K562 (cell line): Measurements from ENCODE around the gene NPR2. TPM values are rescaled to one million over a fixed set of nuclear protein-coding genes. Genes with fewer than 3 reads are reported as not detected.

Experiments used
- BCLAF1 ChIP-seq, 2 experiments: fragments of 450-650 bp in 1 of 2; IDR thresholded peaks; 2 replicates each; pipeline ENCODE4 v1.6.1; 2011 to 2017; ENCODE audit warnings: low read depth in 2 of 2, antibody characterized with exemption in 1 of 2, borderline replicate concordance in 1 of 2, low read length in 1 of 2, mild to moderate bottlenecking in 1 of 2, mixed read lengths in 1 of 2; ENCODE audit not compliant: control insufficient read depth in 1 of 2
- CHD4 ChIP-seq: fragments of 200-600 bp; sonication (generic); IDR thresholded peaks from 3 replicates; pipeline ENCODE4 v1.6.1; 2012; ENCODE audit warnings: low read depth, mild to moderate bottlenecking, mixed read lengths, low read length, inconsistent platforms; ENCODE audit not compliant: insufficient read depth, insufficient replicate concordance, poor library complexity, severe bottlenecking
- CXXC5 ChIP-seq: fragments of 250-450 bp; sonication (Bioruptor Pico); IDR thresholded peaks from 2 replicates; pipeline ENCODE4 v1.8.0; 2022; ENCODE audit warnings: inconsistent platforms, mild to moderate bottlenecking, moderate library complexity
- ETS1 ChIP-seq: conservative IDR thresholded peaks from 2 replicates; pipeline ENCODE4 v1.6.1; 2011; ENCODE audit warnings: low read depth, mild to moderate bottlenecking, low read length; ENCODE audit not compliant: control insufficient read depth
- FOXJ2 ChIP-seq: fragments of 200-800 bp; sonication (Bioruptor generic); IDR thresholded peaks from 2 replicates; pipeline ENCODE4 v1.6.1; 2016; ENCODE audit warnings: missing genetic modification characterization, missing compliant biosample characterization
- GABPA ChIP-seq: fragments of 200-800 bp; sonication (Bioruptor generic); conservative IDR thresholded peaks from 2 replicates; pipeline ENCODE4 v1.6.1; 2016; ENCODE audit warnings: low read depth, missing genetic modification characterization, missing compliant biosample characterization
- MAFK ChIP-seq: IDR thresholded peaks from 2 replicates; pipeline ENCODE4 v1.6.1; 2011; ENCODE audit warnings: low read length, improper control_type of control experiment
- NRF1 ChIP-seq, 2 experiments: fragments of 450-650 bp; IDR thresholded peaks in 1 of 2; conservative IDR thresholded peaks in 1 of 2; 2 replicates each; pipeline ENCODE4 v1.6.1; 2014; ENCODE audit warnings: mild to moderate bottlenecking in 2 of 2
- POLR2G ChIP-seq: fragments of 200-400 bp; formaldehyde crosslinking; IDR thresholded peaks from 2 replicates; pipeline ENCODE4 v1.6.1; 2017; ENCODE audit warnings: low read depth, mild to moderate bottlenecking, antibody characterized with exemption, low read length, moderate library complexity
- SIX5 ChIP-seq, 2 experiments: IDR thresholded peaks; 2 replicates each; pipeline ENCODE4 v1.6.1; 2011; ENCODE audit warnings: low read length in 2 of 2, borderline replicate concordance in 1 of 2, low read depth in 1 of 2, mild to moderate bottlenecking in 1 of 2, moderate library complexity in 1 of 2; ENCODE audit not compliant: insufficient read depth in 1 of 2
- ZBTB40 ChIP-seq, 2 experiments: fragments of 450-650 bp in 1 of 2; sonication (generic) in 1 of 2; formaldehyde crosslinking in 1 of 2; IDR thresholded peaks; 2 replicates each; pipeline versions ENCODE4 v1.7.1 to v1.9.0; 2016 to 2022; ENCODE audit warnings: inconsistent platforms in 1 of 2, mild to moderate bottlenecking in 1 of 2, missing genetic modification reagents in 1 of 2
- ZNF263 ChIP-seq: sonication (generic); formaldehyde crosslinking; IDR thresholded peaks from 2 replicates; pipeline ENCODE4 v1.8.0; 2022; ENCODE audit warnings: mild to moderate bottlenecking, missing genetic modification reagents, borderline replicate concordance
- polyA plus RNA-seq, 8 experiments: library from polyadenylated mRNA; depleted of rRNA in 4 of 8; stranded (reverse) in 5 of 8; unstranded in 3 of 8; fragments of >200 nt; fragmentation: Nextera tagmentation in 2 of 8; fragmentation: Illumina TruSeq in 1 of 8; extraction: Ambion mirVana in 2 of 8; extraction: Trizol in 1 of 8; gene quantifications; 2 replicates each; pipeline versions ENCODE4 v1.2.1 to v1.2.3, GENCODE V29; 2011 to 2014; ENCODE audit warnings: inconsistent platforms in 1 of 8, missing spikeins in 1 of 8
- total RNA-seq, 7 experiments: library from RNA; depleted of rRNA in 6 of 7; stranded (reverse); fragments of >200 nt in 6 of 7; fragmentation: Illumina TruSeq in 2 of 7; extraction: Trizol in 2 of 7; gene quantifications; 2 replicates each; pipeline versions ENCODE4 v1.2.1 to v1.2.3, GENCODE V29; 2011 to 2021; ENCODE audit warnings: low replicate concordance in 1 of 7

Gene NPR2
- total and polyA plus RNA-seq, 9 of the 15 experiments (the other 6 are each of a cell fraction or from before 2014, with no cell fraction given) = 2.4 to 12.9 (median 6.0) TPM

GRCh38 chr9:35812025-35812602 lies 20.7 kb downstream of the NPR2 start, which contains the start of gene SPAG8 (continued):
- TF ChIP-seq NRF1 (conservative IDR thresholded peaks at IDR 0.05 in 1 of 2, IDR thresholded peaks at IDR 0.05 in 1 of 2) = peak; percentile 92 to 94
- no peak for TF ChIP-seq CHD4
- peak; percentile 59 for TF ChIP-seq POLR2G
- no peak for TF ChIP-seq MAFK
- peak; percentile 45; the same call in 1 of the 2 replicates for TF ChIP-seq CXXC5 (CRISPR knock-in tag)
- TF ChIP-seq ZNF263 (CRISPR knock-in tag) = peak; percentile 60; the same call in 1 of the 2 replicates
- TF ChIP-seq FOXJ2 (tag) = peak; percentile 86
- peak; percentile 84; the same call in 1 of the 2 replicates for TF ChIP-seq ETS1
- TF ChIP-seq GABPA (tag) = peak; percentile 98
- TF ChIP-seq ZBTB40 (IDR thresholded peaks at IDR 0.05) = peak; percentile 99
- TF ChIP-seq ZBTB40 (CRISPR knock-in tag; IDR thresholded peaks at IDR 0.05) = no peak
- TF ChIP-seq SIX5 (IDR thresholded peaks at IDR 0.05; ENCODE audit: borderline replicate concordance in 1 of 2, insufficient read depth in 1 of 2, low read depth in 1 of 2, low read length in 2 of 2) = peak; percentile 71 to 75
- peak in 1 of 2 experiments; percentile 85; a peak in 2 of 4 replicates for TF ChIP-seq BCLAF1 (IDR thresholded peaks at IDR 0.05; ENCODE audit: borderline replicate concordance in 1 of 2, control insufficient read depth in 1 of 2, low read depth in 2 of 2, low read length in 1 of 2)
